HCT116 (cell line): ENCODE measurements around the gene STPG2. TPM values are rescaled to one million over a fixed set of nuclear protein-coding genes. Genes with fewer than 3 reads are reported as not detected.

Source experiments
- ATAC-seq: fragments of 200-7000 bp; cut with Tn5 transposase; 2 replicates; pipeline ENCODE4 v1.9.1; 2020; ENCODE audit warnings: mild to moderate bottlenecking, moderate library complexity
- BruUV-seq: library from RNA; stranded (reverse); fragments of 400-500 nt; replicated peaks from 2 replicates; lab custom pipeline; 2021; lab: Mats Ljungman, UMichigan
- CTCF ChIA-PET: fragments of 300-600 bp; sonication (Branson Sonifier 250); formaldehyde crosslinking; loops from one replicate; lab custom pipeline; 2021; ENCODE audit warnings: antibody characterized with exemption; lab: Charles Lee
- POLR2A ChIA-PET: fragments of 300-600, 350-600 bp; sonication (Branson Sonifier 250); formaldehyde crosslinking; loops from one replicate; lab custom pipeline; 2021; ENCODE audit warnings: antibody characterized with exemption; lab: Charles Lee
- RAD21 ChIA-PET, 2 experiments: fragments of 300-600 bp; sonication (Branson Sonifier 250); formaldehyde crosslinking; loops; one replicate each; lab custom pipeline; 2023; ENCODE audit warnings: low total read pairs in 2 of 2; ENCODE audit not compliant: uncharacterized antibody in 2 of 2, unreplicated experiment in 2 of 2, low non-redundant PET in 1 of 2; lab: Charles Lee
- DNase-seq: peaks from one replicate; pipeline ENCODE4 v3.0.0-alpha.2; 2010; ENCODE audit warnings: low read depth, low spot score
- H2AFZ ChIP-seq: fragments of 200-600 bp; shearing (Covaris generic), sonication (generic); 2 replicates; pipeline ENCODE4 v1.6.1; 2017; ENCODE audit warnings: low read depth, mixed run types, mixed read lengths, antibody characterized with exemption, low read length; ENCODE audit not compliant: poor library complexity, severe bottlenecking
- H3K27ac ChIP-seq: 2 replicates; pipeline ENCODE4 v1.5.1; 2012; ENCODE audit warnings: low read depth, low read length
- H3K27me3 ChIP-seq: fragments of 200-600 bp; sonication (generic); 2 replicates; pipeline ENCODE4 v1.6.1; 2016; ENCODE audit warnings: mixed run types, low read length, mixed read lengths; ENCODE audit not compliant: insufficient read depth
- H3K36me3 ChIP-seq, 2 experiments: fragments of 200-500 bp in 1 of 2; fragments of 200-600 bp in 1 of 2; sonication (Bioruptor generic) in 1 of 2; sonication (generic) in 1 of 2; 2 replicates each; pipeline versions ENCODE4 v1.5.1 to v1.6.1; 2014 to 2016; ENCODE audit warnings: low read length in 2 of 2, inconsistent platforms in 1 of 2, mixed read lengths in 1 of 2, mixed run types in 1 of 2; ENCODE audit not compliant: insufficient read depth in 2 of 2, control insufficient read depth in 1 of 2
- H3K4me1 ChIP-seq, 2 experiments: fragments of 200-600 bp in 1 of 2; sonication (generic) in 1 of 2; 2 replicates each; pipeline versions ENCODE4 v1.5.1 to v1.6.1; 2012 to 2017; ENCODE audit warnings: low read length in 2 of 2, inconsistent platforms in 1 of 2, mild to moderate bottlenecking in 1 of 2, mixed read lengths in 1 of 2, mixed run types in 1 of 2, moderate library complexity in 1 of 2; ENCODE audit not compliant: insufficient read depth in 2 of 2, control insufficient read depth in 1 of 2
- H3K4me2 ChIP-seq: fragments of 200-600 bp; sonication (generic); 2 replicates; pipeline ENCODE4 v1.6.1; 2017; ENCODE audit warnings: mixed run types, low read length, mixed read lengths
- H3K4me3 ChIP-seq, 2 experiments: fragments of 200-600 bp in 1 of 2; sonication (generic) in 1 of 2; replicated peaks in 1 of 2; 2 replicates each; pipeline ENCODE4 v1.5.1; 2011 to 2016; ENCODE audit warnings: low read length in 2 of 2, control low read depth in 1 of 2, low read depth in 1 of 2, mild to moderate bottlenecking in 1 of 2, mixed read lengths in 1 of 2, mixed run types in 1 of 2
- H3K79me2 ChIP-seq: fragments of 200-600 bp; sonication (generic); 2 replicates; pipeline ENCODE4 v1.6.1; 2017; ENCODE audit warnings: mild to moderate bottlenecking, mixed run types, low read length, moderate library complexity, mixed read lengths; ENCODE audit not compliant: insufficient read depth
- H3K9ac ChIP-seq: fragments of 200-600 bp; sonication (generic); 2 replicates; pipeline ENCODE4 v1.6.1; 2016; ENCODE audit warnings: low read length, mixed read lengths
- H3K9me2 ChIP-seq: fragments of 200-600 bp; sonication (generic), shearing (Covaris generic); 2 replicates; pipeline ENCODE4 v1.6.1; 2017; ENCODE audit warnings: mixed run types, mild to moderate bottlenecking, moderate library complexity; ENCODE audit not compliant: insufficient read depth
- H3K9me3 ChIP-seq, 2 experiments: fragments of 200-500 bp in 1 of 2; fragments of 200-600 bp in 1 of 2; sonication (Bioruptor generic) in 1 of 2; sonication (generic) in 1 of 2; 2 replicates each; pipeline ENCODE4 v1.6.1; 2014 to 2017; ENCODE audit warnings: low read length in 2 of 2, mixed read lengths in 2 of 2, inconsistent platforms in 1 of 2, low read depth in 1 of 2, mild to moderate bottlenecking in 1 of 2, mixed run types in 1 of 2, moderate library complexity in 1 of 2; ENCODE audit not compliant: control insufficient read depth in 1 of 2, insufficient read depth in 1 of 2
- H4K20me1 ChIP-seq: fragments of 200-600 bp; sonication (generic), shearing (Covaris generic); 2 replicates; pipeline ENCODE4 v1.6.1; 2017; ENCODE audit warnings: mixed run types, mild to moderate bottlenecking, moderate library complexity; ENCODE audit not compliant: insufficient read depth
- ATF3 ChIP-seq: IDR thresholded peaks from 2 replicates; pipeline ENCODE4 v1.6.1; 2012
- CBX3 ChIP-seq: IDR thresholded peaks from 2 replicates; pipeline ENCODE4 v1.6.1; 2012; ENCODE audit warnings: low read depth
- CEBPB ChIP-seq: IDR thresholded peaks from 2 replicates; pipeline ENCODE4 v1.6.1; 2012; ENCODE audit warnings: low read depth
- EGR1 ChIP-seq: IDR thresholded peaks from 2 replicates; pipeline ENCODE4 v1.6.1; 2012; ENCODE audit warnings: low read depth
- EZH2 ChIP-seq: fragments of 200-600 bp; sonication (generic); IDR thresholded peaks from 2 replicates; pipeline ENCODE4 v1.6.1; 2017; ENCODE audit warnings: antibody characterized with exemption, mixed run types
- EZH2phosphoT487 ChIP-seq: fragments of 200-600 bp; IDR thresholded peaks from 2 replicates; pipeline ENCODE4 v1.6.1; 2018; ENCODE audit warnings: antibody characterized with exemption, borderline replicate concordance
- JUND ChIP-seq: IDR thresholded peaks from 2 replicates; pipeline ENCODE4 v1.6.1; 2012
- POLR2A ChIP-seq: IDR thresholded peaks from 2 replicates; pipeline ENCODE4 v1.7.0; 2011; ENCODE audit warnings: borderline replicate concordance; ENCODE audit not compliant: insufficient read depth, insufficient read length; ENCODE audit errors: extremely low read depth
- POLR2AphosphoS5 ChIP-seq: IDR thresholded peaks from 2 replicates; pipeline ENCODE4 v1.6.1; 2011; ENCODE audit warnings: mild to moderate bottlenecking, low read depth, low read length, moderate library complexity
- RAD21 ChIP-seq: IDR thresholded peaks from 2 replicates; pipeline ENCODE4 v1.6.1; 2012; ENCODE audit warnings: low read depth, mild to moderate bottlenecking
- REST ChIP-seq: IDR thresholded peaks from 2 replicates; pipeline ENCODE4 v1.6.1; 2012; ENCODE audit warnings: low read depth
- SIN3A ChIP-seq: IDR thresholded peaks from 2 replicates; pipeline ENCODE4 v1.6.1; 2012; ENCODE audit warnings: low read depth
- SP1 ChIP-seq: IDR thresholded peaks from 2 replicates; pipeline ENCODE4 v1.6.1; 2012; ENCODE audit warnings: low read depth
- SRF ChIP-seq: IDR thresholded peaks from 2 replicates; pipeline ENCODE4 v1.6.1; 2012; ENCODE audit warnings: low read depth
- TCF7L2 ChIP-seq: IDR thresholded peaks from 2 replicates; pipeline ENCODE4 v1.7.0; 2011; ENCODE audit warnings: borderline replicate concordance, inconsistent platforms; ENCODE audit not compliant: insufficient read depth, insufficient read length; ENCODE audit errors: extremely low read depth
- YY1 ChIP-seq: IDR thresholded peaks from 2 replicates; pipeline ENCODE4 v1.6.1; 2011; ENCODE audit warnings: low read length, low read depth, moderate library complexity, mild to moderate bottlenecking; ENCODE audit not compliant: insufficient replicate concordance; ENCODE audit errors: extremely low read depth
- ZFX ChIP-seq: fragments of 450-650 bp; IDR thresholded peaks from 2 replicates; pipeline ENCODE4 v1.6.1; 2017
- intact Hi-C: fragments of 100-400 bp; cut with micrococcal nuclease; formaldehyde crosslinking; loops from 2 replicates; pipeline ENCODE4 v1.10.0; 2022
- total RNA-seq: library from RNA; stranded (reverse); gene quantifications from one replicate; pipeline ENCODE4 v1.2.1, GENCODE V29; 2021; ENCODE audit not compliant: unreplicated experiment
- TF ChIP-seq, protein P1 (sequence below): IDR thresholded peaks from 2 replicates; pipeline ENCODE4 v1.6.1; 2011; ENCODE audit warnings: mild to moderate bottlenecking, low read length, moderate library complexity; ENCODE audit not compliant: insufficient replicate concordance; ENCODE audit errors: extremely low read depth
- TF ChIP-seq, protein P2 (sequence below), 3 experiments: fragments of 200-600 bp in 1 of 3; sonication (generic) in 1 of 3; IDR thresholded peaks in 2 of 3; conservative IDR thresholded peaks in 1 of 3; 2 replicates each; pipeline ENCODE4 v1.5.1; 2012 to 2017; ENCODE audit warnings: low read depth in 2 of 3, low read length in 2 of 3, antibody characterized with exemption in 1 of 3, borderline replicate concordance in 1 of 3, control low read depth in 1 of 3, mild to moderate bottlenecking in 1 of 3, mixed read lengths in 1 of 3, mixed run types in 1 of 3, moderate library complexity in 1 of 3; ENCODE audit not compliant: insufficient read depth in 1 of 3
- TF ChIP-seq, protein P3 (sequence below): IDR thresholded peaks from 2 replicates; pipeline ENCODE4 v1.6.1; 2012

Gene STPG2
- total RNA-seq, 1 experiment from 2014 or later: not detected

GRCh38 chr4:97670703-97671269 is 472.5 kb downstream of the STPG2 start:
- ChIA-PET POLR2A (no interaction called here), CTCF (no interaction called here), RAD21 (no interaction called here)
- no peaks in the 10 kb centered on the region for H3K4me1 ChIP-seq
- no peaks in the 10 kb centered on the region for H3K9me2 ChIP-seq
- ATAC-seq: no peak
- TF ChIP-seq, protein P1, sequence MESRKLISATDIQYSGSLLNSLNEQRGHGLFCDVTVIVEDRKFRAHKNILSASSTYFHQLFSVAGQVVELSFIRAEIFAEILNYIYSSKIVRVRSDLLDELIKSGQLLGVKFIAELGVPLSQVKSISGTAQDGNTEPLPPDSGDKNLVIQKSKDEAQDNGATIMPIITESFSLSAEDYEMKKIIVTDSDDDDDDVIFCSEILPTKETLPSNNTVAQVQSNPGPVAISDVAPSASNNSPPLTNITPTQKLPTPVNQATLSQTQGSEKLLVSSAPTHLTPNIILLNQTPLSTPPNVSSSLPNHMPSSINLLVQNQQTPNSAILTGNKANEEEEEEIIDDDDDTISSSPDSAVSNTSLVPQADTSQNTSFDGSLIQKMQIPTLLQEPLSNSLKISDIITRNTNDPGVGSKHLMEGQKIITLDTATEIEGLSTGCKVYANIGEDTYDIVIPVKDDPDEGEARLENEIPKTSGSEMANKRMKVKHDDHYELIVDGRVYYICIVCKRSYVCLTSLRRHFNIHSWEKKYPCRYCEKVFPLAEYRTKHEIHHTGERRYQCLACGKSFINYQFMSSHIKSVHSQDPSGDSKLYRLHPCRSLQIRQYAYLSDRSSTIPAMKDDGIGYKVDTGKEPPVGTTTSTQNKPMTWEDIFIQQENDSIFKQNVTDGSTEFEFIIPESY: no peak
- TF ChIP-seq POLR2A (no peak), SIN3A (no peak), TCF7L2 (no peak), ATF3 (no peak), EZH2 (no peak), EGR1 (no peak), SRF (no peak), REST (no peak), CBX3 (no peak), YY1 (no peak), RAD21 (no peak), POLR2AphosphoS5 (no peak), ZFX (no peak), CEBPB (no peak), JUND (no peak), EZH2phosphoT487 (no peak), SP1 (no peak)
- TF ChIP-seq, protein P2, sequence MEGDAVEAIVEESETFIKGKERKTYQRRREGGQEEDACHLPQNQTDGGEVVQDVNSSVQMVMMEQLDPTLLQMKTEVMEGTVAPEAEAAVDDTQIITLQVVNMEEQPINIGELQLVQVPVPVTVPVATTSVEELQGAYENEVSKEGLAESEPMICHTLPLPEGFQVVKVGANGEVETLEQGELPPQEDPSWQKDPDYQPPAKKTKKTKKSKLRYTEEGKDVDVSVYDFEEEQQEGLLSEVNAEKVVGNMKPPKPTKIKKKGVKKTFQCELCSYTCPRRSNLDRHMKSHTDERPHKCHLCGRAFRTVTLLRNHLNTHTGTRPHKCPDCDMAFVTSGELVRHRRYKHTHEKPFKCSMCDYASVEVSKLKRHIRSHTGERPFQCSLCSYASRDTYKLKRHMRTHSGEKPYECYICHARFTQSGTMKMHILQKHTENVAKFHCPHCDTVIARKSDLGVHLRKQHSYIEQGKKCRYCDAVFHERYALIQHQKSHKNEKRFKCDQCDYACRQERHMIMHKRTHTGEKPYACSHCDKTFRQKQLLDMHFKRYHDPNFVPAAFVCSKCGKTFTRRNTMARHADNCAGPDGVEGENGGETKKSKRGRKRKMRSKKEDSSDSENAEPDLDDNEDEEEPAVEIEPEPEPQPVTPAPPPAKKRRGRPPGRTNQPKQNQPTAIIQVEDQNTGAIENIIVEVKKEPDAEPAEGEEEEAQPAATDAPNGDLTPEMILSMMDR (IDR thresholded peaks at IDR 0.05 in 2 of 3, conservative IDR thresholded peaks at IDR 0.05 in 1 of 3; ENCODE audit: borderline replicate concordance in 1 of 3, insufficient read depth in 1 of 3, low read depth in 2 of 3, low read length in 2 of 3): no peak
- TF ChIP-seq, protein P3, sequence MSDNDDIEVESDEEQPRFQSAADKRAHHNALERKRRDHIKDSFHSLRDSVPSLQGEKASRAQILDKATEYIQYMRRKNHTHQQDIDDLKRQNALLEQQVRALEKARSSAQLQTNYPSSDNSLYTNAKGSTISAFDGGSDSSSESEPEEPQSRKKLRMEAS: no peak
- H3K9ac ChIP-seq: no peak overlapping the region
- H3K4me3 ChIP-seq: no peak overlapping the region
- peaks cover 0 to under 1% of the 10 kb centered on the region in 2 experiments; a peak in 2 of 4 replicates for H3K9me3 ChIP-seq
- H4K20me1 ChIP-seq: no peaks in the 10 kb centered on the region
- H2AFZ ChIP-seq: no peak overlapping the region
- no peaks in the 10 kb centered on the region for H3K27me3 ChIP-seq
- H3K4me2 ChIP-seq: no peak overlapping the region
- DNase-seq: no peak
- H3K36me3 ChIP-seq: no peaks in the 10 kb centered on the region
- no TSS peak for BruUV-seq
- no peaks in the 10 kb centered on the region for H3K79me2 ChIP-seq
- intact Hi-C loops: no loop called here
- no peak overlapping the region for H3K27ac ChIP-seq
